Right lobe of liver (tissue), 4 donors: ENCODE data around the gene RNF138.

Experiments used
- POLR2A ChIP-seq: fragments of 450-650 bp; IDR thresholded peaks from one replicate; pipeline ENCODE4 v1.6.1; 2017; ENCODE audit warnings: antibody characterized with exemption, mild to moderate bottlenecking
- TF ChIP-seq, protein P1 (sequence below), 4 donors: fragments of 200-600 bp in 3 of 4; fragments of 450-650 bp in 1 of 4; IDR thresholded peaks; one replicate each; pipeline versions ENCODE4 v1.5.1 to v1.8.0; 2016 to 2022; ENCODE audit warnings: antibody characterized with exemption in 4 of 4, mild to moderate bottlenecking in 2 of 4
- donor health status: DM: no; HTN: no; CAD: no.
- donor health status: DM: no; HTN: no; CAD: no.
- donor health status: DM: no; HTN: yes; CAD: no.

- TF ChIP-seq, protein P1, sequence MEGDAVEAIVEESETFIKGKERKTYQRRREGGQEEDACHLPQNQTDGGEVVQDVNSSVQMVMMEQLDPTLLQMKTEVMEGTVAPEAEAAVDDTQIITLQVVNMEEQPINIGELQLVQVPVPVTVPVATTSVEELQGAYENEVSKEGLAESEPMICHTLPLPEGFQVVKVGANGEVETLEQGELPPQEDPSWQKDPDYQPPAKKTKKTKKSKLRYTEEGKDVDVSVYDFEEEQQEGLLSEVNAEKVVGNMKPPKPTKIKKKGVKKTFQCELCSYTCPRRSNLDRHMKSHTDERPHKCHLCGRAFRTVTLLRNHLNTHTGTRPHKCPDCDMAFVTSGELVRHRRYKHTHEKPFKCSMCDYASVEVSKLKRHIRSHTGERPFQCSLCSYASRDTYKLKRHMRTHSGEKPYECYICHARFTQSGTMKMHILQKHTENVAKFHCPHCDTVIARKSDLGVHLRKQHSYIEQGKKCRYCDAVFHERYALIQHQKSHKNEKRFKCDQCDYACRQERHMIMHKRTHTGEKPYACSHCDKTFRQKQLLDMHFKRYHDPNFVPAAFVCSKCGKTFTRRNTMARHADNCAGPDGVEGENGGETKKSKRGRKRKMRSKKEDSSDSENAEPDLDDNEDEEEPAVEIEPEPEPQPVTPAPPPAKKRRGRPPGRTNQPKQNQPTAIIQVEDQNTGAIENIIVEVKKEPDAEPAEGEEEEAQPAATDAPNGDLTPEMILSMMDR (IDR thresholded peaks at IDR 0.05) = no peak
- no peak for TF ChIP-seq POLR2A
Observed at GRCh38 chr18:32067375-32068167, 24.1 kb upstream of the RNF138 start.
